Choroid plexus epithelial cell (primary cell): ENCODE measurements around the gene ETS1.

Source experiments
- DNase-seq: peaks from one replicate; pipeline ENCODE4 v3.0.0-alpha.2; 2010; ENCODE audit warnings: low read depth
- H3K4me3 ChIP-seq: 2 replicates; pipeline ENCODE4 v1.5.1; 2011; ENCODE audit warnings: low read depth, mild to moderate bottlenecking, control low read depth, low read length, moderate library complexity
- TF ChIP-seq, protein P1 (sequence below): conservative IDR thresholded peaks from 2 replicates; pipeline ENCODE4 v1.5.1; 2011; ENCODE audit warnings: low read depth, mild to moderate bottlenecking, control low read depth, inconsistent platforms, low read length, moderate library complexity

Gene ETS1

DNA sequence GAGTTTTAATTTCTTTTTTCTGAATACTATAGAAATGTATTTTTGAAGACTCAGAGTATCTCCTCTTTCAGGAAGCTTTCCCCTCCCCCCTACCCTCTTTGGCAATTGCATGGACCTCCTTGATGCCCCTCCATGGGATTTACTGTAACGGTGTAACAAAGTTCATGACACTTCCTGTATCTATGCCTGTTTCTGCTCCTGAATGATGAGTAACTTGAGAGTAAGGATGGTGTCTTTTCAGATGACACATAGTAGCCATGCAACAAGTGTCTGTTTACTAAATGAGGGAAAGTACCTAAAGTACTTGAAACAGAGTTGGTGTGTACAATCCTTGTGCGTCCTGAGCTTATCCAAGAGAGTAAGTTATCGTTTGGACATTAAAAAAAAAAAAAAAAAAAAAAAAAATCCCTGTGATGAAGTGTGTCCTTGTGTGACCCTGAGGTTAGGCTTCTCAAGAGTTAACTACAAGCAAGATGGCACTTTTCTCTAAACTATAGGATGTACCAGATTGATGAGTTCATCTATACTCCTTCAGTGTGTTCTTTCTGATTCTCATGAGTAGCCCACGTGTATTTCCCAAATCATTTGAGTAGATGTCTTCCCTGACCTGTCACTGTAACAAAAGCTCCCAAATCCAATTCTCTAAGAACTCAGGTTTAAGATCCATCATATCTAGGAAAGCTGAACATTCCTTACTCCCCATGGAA, 7.4 kb downstream of the ETS1 start:
- TF ChIP-seq, protein P1, sequence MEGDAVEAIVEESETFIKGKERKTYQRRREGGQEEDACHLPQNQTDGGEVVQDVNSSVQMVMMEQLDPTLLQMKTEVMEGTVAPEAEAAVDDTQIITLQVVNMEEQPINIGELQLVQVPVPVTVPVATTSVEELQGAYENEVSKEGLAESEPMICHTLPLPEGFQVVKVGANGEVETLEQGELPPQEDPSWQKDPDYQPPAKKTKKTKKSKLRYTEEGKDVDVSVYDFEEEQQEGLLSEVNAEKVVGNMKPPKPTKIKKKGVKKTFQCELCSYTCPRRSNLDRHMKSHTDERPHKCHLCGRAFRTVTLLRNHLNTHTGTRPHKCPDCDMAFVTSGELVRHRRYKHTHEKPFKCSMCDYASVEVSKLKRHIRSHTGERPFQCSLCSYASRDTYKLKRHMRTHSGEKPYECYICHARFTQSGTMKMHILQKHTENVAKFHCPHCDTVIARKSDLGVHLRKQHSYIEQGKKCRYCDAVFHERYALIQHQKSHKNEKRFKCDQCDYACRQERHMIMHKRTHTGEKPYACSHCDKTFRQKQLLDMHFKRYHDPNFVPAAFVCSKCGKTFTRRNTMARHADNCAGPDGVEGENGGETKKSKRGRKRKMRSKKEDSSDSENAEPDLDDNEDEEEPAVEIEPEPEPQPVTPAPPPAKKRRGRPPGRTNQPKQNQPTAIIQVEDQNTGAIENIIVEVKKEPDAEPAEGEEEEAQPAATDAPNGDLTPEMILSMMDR: no peak
- DNase-seq: peak; percentile 49
- no peak overlapping the region for H3K4me3 ChIP-seq

DNA sequence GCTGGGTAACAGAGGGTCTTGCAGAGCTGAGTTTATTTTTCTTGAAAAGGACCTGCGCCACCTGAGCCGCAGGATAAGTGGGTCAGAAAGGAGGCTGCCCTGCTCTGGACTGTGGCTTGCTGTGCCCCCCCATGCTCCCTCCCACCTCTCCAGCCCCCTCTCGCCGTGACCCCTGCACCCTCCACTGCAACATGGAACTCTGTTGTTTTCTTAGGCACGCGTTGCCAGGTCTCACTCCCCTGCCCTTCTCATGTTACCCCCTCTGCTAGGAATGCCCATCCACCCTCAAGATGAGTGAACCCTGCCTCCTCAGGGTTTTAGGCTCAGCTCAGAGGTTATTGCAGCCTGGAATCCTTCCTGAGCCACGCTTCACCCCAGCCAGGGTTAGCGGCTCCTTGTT, 10.8 kb downstream of the ETS1 start:
- TF ChIP-seq, protein P1: no peak
- H3K4me3 ChIP-seq: no peak overlapping the region
- DNase-seq: no peak

DNA sequence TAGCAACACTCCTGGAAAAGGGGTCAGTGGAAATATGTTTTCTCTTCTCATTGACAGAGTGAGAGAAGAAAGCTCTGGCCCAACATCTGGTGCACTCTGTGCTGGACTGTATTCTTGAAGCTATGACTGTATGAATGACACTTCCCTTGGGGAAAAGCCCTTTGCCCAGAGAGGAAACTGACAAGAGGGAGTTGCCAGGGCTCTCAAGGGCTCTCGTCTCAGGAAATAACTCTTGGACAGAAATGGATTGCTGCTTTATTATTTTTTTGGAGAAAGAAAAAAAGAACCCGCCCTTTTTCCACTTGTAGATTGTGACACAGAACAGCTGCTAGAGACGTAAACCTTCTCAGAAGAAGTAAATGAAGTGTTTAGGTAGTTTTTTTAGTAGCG, 11.4 kb downstream of the ETS1 start:
- TF ChIP-seq, protein P1: no peak
- no peak overlapping the region for H3K4me3 ChIP-seq

DNA sequence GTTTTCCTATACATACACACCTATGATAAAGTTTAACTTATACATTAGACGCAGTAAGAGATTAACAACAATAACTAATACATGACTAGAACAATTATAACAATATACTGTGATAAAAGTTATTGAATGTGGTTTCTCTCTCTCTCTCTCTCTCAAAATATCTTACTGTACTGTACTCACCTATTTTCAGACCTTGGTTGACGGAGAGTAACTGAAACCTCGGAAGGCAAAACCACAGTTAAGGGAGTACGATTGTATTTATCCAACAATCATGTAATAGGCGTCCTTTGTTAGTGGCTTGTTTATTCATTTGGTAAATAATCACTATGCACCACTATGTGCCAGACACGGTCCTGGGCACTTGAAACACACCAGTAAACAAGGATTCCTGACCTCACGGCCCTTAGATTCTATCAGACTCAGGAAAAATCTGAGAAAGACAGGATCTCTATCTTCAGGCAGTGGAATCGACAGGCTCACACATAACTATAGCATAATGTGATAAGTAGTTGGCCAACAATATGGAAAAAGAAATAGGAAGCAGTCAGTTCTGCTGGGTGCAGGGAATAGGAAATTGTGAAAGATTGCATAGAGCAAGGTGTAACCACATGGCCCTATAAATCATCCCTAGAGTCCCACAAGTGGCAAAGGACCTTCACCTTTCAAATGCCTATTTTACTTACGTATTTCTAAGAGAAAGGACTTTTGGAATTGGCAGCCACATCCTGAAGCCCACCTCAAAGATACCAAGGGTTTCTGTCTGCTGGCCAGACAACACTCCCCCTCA, 12.0 kb downstream of the ETS1 start:
- TF ChIP-seq, protein P1: no peak
- no peak for DNase-seq
- H3K4me3 ChIP-seq: no peak overlapping the region

More for the DNA sequence above, 11.4 kb downstream of the ETS1 start:
- peak; percentile 47 for DNase-seq

DNA sequence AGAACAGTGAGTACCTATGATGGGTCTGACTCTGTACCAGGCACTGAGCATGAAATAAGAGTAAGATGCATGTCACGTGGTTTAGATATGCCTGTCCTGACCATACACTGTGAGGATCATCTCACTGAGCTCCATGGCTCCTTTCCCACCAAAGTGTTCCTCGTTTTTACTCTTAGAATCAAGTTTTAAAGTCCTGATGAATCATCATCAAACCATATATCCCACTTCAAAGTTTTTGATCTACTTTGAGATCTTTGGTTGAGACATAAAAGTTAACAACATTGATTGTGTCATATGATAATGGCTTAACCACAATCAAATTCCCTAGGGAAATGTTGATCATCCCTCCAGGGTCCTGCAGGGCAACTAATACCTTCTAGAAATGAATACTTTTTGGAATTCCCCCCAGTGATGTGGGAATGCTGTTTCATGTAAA, 12.8 kb downstream of the ETS1 start:
- peak; percentile 22 for DNase-seq
- TF ChIP-seq, protein P1: no peak
- no peak overlapping the region for H3K4me3 ChIP-seq

DNA sequence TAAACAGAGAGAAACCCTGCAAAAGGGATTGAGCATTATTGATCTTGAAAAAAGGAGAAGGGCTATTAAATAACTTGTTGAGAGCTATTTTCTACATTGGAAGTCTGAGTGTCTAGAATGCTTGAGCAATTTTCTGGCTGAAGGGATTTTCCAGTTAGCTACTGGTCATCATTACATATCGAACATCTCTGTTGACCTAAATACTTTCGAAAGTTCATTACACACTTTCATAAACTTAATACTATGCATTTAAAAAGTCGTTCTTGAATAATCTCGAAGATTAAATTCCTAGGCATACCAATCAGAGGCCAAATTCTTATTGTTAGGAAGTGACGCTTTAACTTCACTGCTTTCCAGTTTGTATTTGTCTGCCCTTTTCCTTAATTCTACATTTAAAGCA, 13.7 kb downstream of the ETS1 start:
- TF ChIP-seq, protein P1: no peak
- H3K4me3 ChIP-seq: no peak overlapping the region
- no peak for DNase-seq
